ENCODE results near the gene EME2. TPM values are rescaled to one million over a fixed set of nuclear protein-coding genes. Genes with fewer than 3 reads are reported as not detected.

Gene EME2
- total and polyA plus RNA-seq, 2 of the 13 experiments (the other 11 are each of a cell fraction or from before 2014, with no cell fraction given), result 4.4 to 7.6 TPM

GRCh38 chr16:1793578-1794220, 21.1 kb downstream of the EME2 start, which contains the start of gene IGFALS (continued):
- 0 out of 2 replicates have a peak, but pooled peaks have one; percentile 25 for TF ChIP-seq ZBED4 (CRISPR knock-in tag; IDR thresholded peaks at IDR 0.05; ENCODE audit: borderline replicate concordance)
- no peak for TF ChIP-seq ZHX2 (IDR thresholded peaks at IDR 0.05; ENCODE audit: low read depth)
- no peak for TF ChIP-seq ZHX2 (CRISPR knock-in tag; IDR thresholded peaks at IDR 0.05; ENCODE audit: borderline replicate concordance)
- peak; percentile 93 for TF ChIP-seq ZNF652 (CRISPR knock-in tag; IDR thresholded peaks at IDR 0.05; ENCODE audit: borderline replicate concordance, low read depth)

All from HepG2 (cell line).